SK-N-MC (cell line): ENCODE data around the gene TUBB4A.

Source experiments
- EZH2 ChIP-seq: fragments of 200-600 bp; sonication (generic); IDR thresholded peaks from one replicate; pipeline ENCODE4 v1.6.1; 2017; ENCODE audit warnings: antibody characterized with exemption
- FOXP2 ChIP-seq: optimal IDR thresholded peaks from 2 replicates; pipeline ENCODE3; 2011; ENCODE audit warnings: mild to moderate bottlenecking, moderate library complexity; ENCODE audit not compliant: insufficient read depth; ENCODE audit errors: extremely low read length, control extremely low read depth
- POLR2AphosphoS5 ChIP-seq: IDR thresholded peaks from 2 replicates; pipeline ENCODE4 v1.6.1; 2012; ENCODE audit warnings: mild to moderate bottlenecking, low read depth, low read length, borderline replicate concordance

DNA sequence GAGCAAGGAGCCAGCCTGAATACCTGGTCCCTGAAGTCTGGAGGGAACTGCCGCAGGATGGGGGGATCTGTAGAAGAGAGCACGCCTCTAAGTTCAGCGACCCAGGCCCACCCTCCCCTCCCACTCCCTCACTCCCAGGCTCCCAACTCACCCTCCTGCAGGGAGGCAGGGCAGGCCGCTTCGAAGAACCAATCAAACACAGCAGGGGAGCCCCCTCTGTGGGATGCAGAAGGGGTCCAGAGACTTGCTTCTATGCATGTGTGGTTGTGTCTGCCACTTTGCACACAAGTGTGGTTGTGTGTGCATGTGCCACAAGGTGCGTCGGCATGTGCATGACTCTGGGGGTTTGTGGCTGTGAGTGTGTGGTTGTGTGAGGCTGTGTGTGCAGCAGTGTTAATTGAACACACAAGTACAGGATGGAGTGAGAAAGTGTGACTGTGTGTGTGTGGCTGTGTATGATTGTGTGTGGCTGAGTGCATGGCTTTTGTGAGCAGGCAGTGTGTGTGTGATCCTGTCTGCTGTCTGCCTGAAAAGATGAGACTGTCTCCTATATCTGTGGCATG is 22.2 kb downstream of the TUBB4A start:
- TF ChIP-seq POLR2AphosphoS5 (no peak), EZH2 (no peak), FOXP2 (no peak)
